NCI-H2171 (cell line): ENCODE data around the gene GRIK1.
"Not testable (repeated sequence)": the region's sequence is repeated elsewhere in the genome, so short reads cannot be mapped to it uniquely, and the experiment has no call there.

Experiments used
- DNase-seq: peaks from one replicate; lab custom pipeline; 2025; lab: John Stamatoyannopoulos, UW

Gene GRIK1

DNA sequence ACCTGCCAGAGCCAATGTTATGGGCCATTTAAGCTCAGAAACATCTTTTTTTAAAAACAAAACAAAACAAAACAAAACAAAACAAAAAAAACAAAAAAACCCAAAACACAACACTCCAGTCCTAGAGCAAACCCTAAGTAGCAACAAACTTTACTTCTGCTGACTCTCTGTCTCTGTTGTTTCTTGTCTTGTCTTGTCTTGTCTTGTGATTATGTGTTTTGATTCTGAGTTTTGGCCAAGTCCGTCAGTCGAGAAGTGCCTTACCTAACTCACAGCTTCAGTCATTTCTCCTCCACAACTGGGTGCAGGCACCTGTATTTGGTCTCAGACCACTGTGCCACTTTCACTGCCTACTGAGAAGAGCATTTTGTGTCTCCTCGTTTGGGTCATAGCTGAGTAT, 333.2 kb downstream of the GRIK1 start:
- no peak for DNase-seq

- DNase-seq: not testable (repeated sequence)
Measured at GRCh38 chr21:29605219-29605618, 334.6 kb downstream of the GRIK1 start.

DNA sequence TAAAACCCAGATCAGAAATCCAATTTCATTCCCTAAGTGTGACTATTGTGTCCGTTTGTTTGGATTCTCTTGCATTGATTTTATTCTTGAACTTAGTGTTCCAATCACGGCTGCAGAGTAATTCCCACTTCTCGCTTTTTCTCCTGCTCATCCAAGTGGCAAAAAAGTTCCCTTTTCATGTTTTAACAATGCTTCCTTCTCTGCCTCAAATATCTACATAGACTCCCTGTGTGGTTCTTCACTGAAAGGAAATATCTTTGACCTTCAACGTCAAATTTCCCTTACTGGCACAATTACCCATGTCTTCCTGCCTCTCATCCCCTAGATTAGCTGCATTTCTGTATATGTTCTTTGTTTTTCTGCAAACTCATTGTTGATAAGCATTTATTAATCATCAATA, 335.7 kb downstream of the GRIK1 start:
- DNase-seq: no peak

DNA sequence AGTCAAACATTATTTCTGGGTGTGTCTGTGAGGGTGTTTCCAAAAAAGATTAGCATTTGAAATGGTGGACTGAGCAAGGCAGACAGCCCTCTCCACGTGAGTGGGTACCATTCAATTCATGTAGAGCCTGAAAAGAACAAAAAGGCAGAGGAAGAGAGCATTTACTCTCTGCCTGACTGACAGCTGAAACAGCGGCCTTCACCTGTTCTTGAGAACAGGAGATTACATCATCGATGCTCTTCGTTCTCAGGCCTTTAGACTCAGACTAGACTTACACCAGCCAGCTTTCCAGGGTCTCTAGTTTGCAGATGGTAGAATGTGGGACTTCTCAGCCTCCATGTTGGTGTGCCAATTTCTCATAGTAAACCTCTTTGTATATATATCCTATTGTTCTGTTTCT, 338.7 kb downstream of the GRIK1 start:
- DNase-seq: no peak

GRCh38 chr21:29586696-29587095, 353.1 kb downstream of the GRIK1 start:
- no peak for DNase-seq

DNA sequence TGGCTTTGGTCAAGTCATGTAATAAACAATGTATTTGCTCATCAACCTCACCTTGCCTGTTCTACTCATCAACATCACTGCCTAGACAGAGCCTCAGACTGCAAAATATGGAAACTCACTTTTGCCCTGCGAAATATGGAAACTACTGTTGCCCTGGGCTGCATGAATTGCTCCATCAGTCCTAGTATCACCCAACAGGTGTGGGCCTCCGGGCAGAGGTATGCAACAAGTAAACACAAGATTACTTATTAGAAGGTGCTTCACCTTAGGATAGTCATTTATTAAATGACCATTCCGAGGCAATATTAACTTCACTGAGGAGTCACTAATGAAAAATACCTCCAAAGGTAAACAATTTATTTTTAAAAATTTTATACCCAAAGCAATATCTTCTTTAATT, 354.3 kb downstream of the GRIK1 start:
- no peak for DNase-seq

GRCh38 chr21:29583424-29583924, 356.3 kb downstream of the GRIK1 start:
- no peak for DNase-seq

- no peak for DNase-seq
Measured at GRCh38 chr21:29582855-29583254, 356.9 kb downstream of the GRIK1 start.

GRCh38 chr21:29581393-29581792, 358.4 kb downstream of the GRIK1 start:
- DNase-seq: no peak

GRCh38 chr21:29580732-29581285, 359.0 kb downstream of the GRIK1 start:
- no peak for DNase-seq

GRCh38 chr21:29578306-29578705, 361.5 kb downstream of the GRIK1 start:
- DNase-seq: no peak

GRCh38 chr21:29571949-29572348, 367.8 kb downstream of the GRIK1 start:
- DNase-seq: no peak

- DNase-seq: no peak
Measured at GRCh38 chr21:29568020-29568697, 371.6 kb downstream of the GRIK1 start.

GRCh38 chr21:29557931-29558725, 381.7 kb downstream of the GRIK1 start:
- DNase-seq: peak; percentile 1

DNA sequence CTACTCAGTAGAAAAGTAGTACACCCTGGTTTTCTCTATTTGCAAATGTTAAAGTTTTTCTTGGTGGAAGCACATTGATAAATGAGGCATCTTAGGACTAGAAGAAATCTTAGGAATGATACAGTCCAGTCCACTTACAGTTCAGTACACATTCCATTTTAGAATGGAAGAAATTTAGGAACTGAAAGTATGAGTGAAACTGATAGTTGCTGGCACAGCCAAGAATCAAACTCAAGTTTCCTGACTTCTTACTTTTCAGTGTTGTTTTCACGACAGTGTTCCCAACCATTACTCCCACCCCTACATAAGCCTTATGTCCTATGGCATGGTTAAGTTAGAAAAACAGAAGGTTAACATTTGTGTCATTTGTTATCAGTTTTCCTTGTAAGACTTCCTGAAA, 382.6 kb downstream of the GRIK1 start:
- DNase-seq: no peak

- no peak for DNase-seq
Measured at GRCh38 chr21:29555601-29556000, 384.2 kb downstream of the GRIK1 start.

GRCh38 chr21:29550205-29550604, 389.6 kb downstream of the GRIK1 start:
- no peak for DNase-seq

DNA sequence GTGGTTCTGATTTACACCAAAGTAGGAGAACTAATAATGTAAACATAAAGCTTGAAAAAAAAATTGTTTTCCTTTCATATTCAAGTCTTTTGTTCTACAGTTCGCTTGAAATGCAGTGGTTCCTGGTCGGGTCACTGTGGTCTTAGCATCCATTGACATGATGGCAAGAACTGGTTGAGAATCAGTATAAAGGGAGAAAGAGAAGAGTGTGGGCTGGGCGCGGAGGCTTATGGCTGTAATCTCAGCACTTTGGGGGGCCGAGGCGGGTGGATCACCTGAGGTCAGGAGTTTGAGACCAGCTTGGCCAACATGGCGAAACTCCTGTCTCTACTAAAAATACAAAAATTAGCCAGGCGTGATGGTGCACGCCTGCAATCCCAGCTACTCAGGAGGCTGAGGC, 390.2 kb downstream of the GRIK1 start:
- no peak for DNase-seq

- no peak for DNase-seq
Measured at GRCh38 chr21:29547998-29548397, 391.8 kb downstream of the GRIK1 start.

DNA sequence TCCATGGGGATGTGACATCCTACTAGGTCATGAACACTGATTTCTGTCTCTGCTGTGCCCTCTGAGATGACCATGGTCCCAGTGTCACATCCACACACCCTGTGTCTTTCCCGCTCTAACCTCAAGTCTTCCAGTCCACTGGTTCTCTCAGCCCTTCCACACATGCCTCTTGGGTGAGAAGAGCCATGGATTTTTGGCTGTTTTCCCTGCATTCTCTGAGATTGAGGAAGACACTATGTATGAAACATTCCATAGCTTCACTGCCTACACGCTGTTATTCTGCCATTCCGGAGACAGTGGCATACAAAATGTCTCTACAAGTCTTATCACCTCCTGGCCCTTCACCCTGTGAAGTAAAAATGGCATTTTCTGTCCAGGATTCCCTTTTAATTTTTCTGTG, 393.7 kb downstream of the GRIK1 start:
- no peak for DNase-seq

DNA sequence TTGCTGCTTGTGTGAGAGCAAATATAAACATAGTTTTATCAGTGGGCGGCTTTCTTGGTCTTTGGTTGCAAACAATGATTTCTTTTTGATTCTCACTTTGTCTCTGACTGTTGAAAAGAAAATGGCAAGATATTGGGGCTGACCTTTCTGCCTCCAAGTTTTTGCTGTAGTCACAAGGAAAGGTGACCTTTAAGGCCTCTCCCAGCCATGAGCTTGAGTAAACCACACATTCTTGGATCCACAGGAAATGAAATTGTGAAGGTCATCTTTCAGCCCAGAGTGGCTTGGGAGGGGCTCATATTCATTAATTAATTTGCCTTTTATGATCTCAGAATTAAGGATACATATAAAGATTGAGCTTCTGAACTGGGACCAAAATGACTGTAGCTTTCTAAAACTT, 399.5 kb downstream of the GRIK1 start:
- no peak for DNase-seq

- no peak for DNase-seq
Measured at GRCh38 chr21:29538115-29538514, 401.7 kb downstream of the GRIK1 start.

GRCh38 chr21:29534448-29534847, 405.3 kb downstream of the GRIK1 start:
- no peak for DNase-seq
